ENCODE data around the gene WDHD1. TPM values are rescaled to one million over a fixed set of nuclear protein-coding genes. Genes with fewer than 3 reads are reported as not detected.

Gene WDHD1, protein sequence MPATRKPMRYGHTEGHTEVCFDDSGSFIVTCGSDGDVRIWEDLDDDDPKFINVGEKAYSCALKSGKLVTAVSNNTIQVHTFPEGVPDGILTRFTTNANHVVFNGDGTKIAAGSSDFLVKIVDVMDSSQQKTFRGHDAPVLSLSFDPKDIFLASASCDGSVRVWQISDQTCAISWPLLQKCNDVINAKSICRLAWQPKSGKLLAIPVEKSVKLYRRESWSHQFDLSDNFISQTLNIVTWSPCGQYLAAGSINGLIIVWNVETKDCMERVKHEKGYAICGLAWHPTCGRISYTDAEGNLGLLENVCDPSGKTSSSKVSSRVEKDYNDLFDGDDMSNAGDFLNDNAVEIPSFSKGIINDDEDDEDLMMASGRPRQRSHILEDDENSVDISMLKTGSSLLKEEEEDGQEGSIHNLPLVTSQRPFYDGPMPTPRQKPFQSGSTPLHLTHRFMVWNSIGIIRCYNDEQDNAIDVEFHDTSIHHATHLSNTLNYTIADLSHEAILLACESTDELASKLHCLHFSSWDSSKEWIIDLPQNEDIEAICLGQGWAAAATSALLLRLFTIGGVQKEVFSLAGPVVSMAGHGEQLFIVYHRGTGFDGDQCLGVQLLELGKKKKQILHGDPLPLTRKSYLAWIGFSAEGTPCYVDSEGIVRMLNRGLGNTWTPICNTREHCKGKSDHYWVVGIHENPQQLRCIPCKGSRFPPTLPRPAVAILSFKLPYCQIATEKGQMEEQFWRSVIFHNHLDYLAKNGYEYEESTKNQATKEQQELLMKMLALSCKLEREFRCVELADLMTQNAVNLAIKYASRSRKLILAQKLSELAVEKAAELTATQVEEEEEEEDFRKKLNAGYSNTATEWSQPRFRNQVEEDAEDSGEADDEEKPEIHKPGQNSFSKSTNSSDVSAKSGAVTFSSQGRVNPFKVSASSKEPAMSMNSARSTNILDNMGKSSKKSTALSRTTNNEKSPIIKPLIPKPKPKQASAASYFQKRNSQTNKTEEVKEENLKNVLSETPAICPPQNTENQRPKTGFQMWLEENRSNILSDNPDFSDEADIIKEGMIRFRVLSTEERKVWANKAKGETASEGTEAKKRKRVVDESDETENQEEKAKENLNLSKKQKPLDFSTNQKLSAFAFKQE
- 12.3 TPM for total RNA-seq

DNA sequence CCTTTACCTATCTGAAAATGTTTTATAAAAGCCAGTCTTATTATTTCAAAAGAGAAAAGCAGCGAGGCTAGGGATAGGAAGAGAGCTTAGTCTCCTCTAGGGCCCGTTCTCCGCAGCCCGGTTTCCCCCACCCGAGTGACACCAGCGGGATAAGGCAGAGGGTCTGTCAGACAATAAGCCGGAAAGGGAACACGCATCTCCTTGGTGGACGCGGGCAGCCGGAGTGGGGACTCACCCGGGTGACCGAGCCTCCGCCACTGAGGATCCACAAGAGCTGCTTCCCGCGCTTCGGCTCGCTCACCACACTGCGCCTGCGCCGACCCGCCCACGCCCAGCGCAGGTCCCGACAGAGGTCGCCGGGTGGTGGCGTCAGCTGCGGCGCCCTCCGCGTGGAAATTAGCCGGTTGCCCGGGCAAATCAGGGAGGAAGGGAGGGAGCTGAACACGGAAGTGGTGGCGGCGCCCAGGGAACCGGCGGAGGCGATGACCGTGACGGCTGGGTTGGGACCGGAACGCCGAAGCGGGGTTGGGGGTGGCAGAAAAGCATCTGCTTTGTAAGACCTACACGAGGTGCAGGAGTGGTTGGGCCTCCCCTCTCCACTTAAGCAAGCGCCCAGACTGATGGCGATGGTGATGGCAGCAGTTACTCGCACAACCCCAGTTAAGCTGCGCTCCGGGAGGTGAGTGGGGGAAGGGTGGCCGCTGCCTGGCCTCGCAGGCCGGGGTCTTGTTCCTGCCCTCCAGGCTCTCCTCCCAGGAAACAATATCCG lies at the start of gene WDHD1, which contains the start of gene SOCS4:
Gene WDHD1 (minus strand): TSS at position 307 of the 769 bp plus-strand sequence. CDS start 312 bp downstream, outside the sequence.
Gene SOCS4 (plus strand): TSS at position 444 of the 769 bp plus-strand sequence. CDS start 15,806 bp downstream, outside the sequence.

DNA sequence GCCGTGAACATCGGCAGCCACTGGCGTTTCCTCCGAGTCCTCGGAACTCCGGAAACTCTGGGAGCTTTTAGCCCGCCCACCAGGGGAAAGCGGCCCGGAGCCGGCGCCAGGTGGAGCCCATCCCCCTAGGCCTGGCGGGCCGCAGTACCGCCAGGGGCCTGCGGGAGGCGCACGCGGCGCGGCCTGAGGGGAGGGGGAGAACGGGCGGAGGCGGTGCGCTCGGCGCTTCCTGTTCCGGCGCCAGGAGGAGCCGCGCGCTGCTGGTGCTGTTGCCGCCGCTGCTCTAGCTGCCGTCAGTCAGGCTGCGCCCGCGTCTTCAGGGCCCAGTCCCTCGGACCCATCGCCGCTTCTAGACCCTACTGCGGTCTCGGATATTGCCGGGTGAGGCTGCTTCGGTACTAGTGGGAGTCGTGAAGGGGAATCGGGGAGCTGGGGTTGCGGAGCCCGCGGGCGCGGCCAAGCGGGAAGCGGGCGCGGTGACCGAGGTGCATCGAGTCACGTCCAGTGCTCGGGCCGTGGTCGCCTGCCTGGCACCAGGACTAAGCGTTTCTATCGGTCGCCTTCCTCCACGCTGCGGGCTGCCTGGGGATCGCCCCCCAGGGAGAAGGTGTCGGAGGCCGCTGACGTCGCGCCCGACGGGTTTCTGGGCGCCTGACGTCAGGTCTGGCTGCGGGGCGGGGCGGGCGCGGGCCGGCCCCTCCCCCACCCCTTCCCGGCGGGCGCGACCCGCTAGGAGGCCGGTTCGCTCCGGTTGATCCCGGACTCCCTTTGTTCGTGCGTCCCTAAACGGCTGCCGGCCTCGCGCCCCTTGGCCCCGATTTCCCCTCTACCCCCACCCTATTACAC lies 24.7 kb upstream of the WDHD1 start, which contains the start of gene MAPK1IP1L:
Gene MAPK1IP1L (plus strand): TSS at position 225 of the 846 bp plus-strand sequence. CDS start 10,037 bp downstream, outside the sequence.

DNA sequence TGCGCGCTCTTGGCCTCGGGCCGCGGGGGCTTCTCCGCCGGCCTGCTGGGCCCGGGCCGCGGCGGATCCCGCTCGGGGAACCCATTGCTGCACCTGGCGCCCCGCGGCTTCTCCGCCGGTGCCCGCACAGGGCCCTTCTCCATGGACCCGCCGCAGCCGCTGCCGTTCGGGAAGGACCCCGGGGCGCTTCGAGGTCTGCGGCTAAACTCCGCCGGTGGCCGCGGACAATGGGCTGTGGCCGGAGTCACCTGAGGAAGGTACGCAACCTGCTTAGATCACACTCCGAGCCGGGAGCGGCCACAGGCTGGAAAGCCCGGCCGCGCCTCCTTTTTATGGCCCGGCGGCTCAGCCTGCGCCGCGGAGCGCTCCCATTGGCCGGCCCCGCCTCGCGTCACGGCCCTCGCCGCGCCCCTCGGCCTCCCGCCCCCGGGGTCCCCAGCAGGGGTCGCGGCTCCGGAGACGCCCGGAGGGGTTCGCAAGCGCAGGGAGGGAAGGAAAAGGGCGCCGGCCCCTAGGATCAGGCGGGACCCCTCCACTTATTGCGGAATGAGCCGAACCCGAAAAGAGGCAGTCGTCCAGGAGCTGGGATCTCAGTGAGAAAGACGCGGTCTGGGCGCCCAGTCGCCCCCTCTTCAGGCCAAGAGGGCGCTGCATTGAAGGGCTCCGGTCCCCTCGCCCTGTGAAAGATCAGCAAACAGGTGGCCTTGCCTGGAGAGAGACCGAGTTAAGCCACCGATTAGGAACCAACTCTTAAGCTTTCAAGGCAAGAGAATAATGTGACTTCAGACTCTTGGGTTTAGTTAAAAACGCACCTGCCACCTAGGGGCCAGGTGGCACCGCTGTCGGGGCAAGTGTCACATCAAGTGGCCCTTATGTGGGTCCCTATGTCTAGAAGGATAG lies 124.1 kb downstream of the WDHD1 start, which contains the start of gene GCH1:
Gene GCH1 (minus strand): TSS at position 306 of the 900 bp plus-strand sequence. CDS start 163 bp downstream, at position 143.

Other genes starting within 250 kb of the WDHD1 start
- 3.3 TPM for gene GCH1, start 124.3 kb downstream of the WDHD1 start, total RNA-seq
- gene SOCS4, start 137 bp upstream of the WDHD1 start, total RNA-seq, result 24.4 TPM
- 38.4 TPM for gene MAPK1IP1L, start 24.5 kb upstream of the WDHD1 start, total RNA-seq
- 86.0 TPM for gene LGALS3, start 102.2 kb upstream of the WDHD1 start, total RNA-seq
- gene DLGAP5, start 164.5 kb upstream of the WDHD1 start, total RNA-seq, result 10.7 TPM
- 52.6 TPM for gene FBXO34, start 244.3 kb upstream of the WDHD1 start, total RNA-seq

Measured in camera-type eye (tissue), 1 donor.